ENCODE measurements around the gene KRTAP10-5.
"Not testable (repeated sequence)": the region's sequence is repeated elsewhere in the genome, so short reads cannot be mapped to it uniquely, and the experiment has no call there.

Gene KRTAP10-5

DNA sequence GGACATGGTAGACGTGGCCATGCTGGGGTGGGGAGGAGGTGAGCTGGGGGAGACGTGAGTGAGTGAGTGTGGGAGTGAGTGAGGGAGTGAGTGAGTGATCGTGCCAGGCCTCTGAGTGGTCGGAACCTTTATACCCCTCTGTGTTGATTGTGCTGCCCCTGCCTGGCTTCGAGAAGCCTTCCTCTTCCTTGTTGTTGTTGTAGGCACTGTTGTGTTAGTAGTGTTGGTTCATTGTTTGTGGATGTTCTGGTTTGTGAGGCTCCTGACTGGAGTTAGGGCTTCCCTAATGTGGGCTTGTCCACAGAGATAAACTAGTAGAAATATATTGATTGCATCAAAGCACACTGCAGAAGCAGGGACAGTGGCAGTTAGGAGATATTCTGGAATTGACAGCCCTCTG lies 21.7 kb downstream of the KRTAP10-5 start, which contains the start of gene KRTAP10-3:
KRTAP10-3 (minus strand) TSS at position 101 of the 400 bp plus-strand sequence; CDS start at position 21, 80 bp downstream.
- H3K27me3 ChIP-seq: peaks cover 40% of the 10 kb centered on the region
- no peaks in the 10 kb centered on the region for H3K4me1 ChIP-seq (ENCODE audit: control insufficient read depth in 1 of 2, insufficient read depth in 1 of 2, low read depth in 1 of 2, low read length in 1 of 2)
- TF ChIP-seq, protein P1, sequence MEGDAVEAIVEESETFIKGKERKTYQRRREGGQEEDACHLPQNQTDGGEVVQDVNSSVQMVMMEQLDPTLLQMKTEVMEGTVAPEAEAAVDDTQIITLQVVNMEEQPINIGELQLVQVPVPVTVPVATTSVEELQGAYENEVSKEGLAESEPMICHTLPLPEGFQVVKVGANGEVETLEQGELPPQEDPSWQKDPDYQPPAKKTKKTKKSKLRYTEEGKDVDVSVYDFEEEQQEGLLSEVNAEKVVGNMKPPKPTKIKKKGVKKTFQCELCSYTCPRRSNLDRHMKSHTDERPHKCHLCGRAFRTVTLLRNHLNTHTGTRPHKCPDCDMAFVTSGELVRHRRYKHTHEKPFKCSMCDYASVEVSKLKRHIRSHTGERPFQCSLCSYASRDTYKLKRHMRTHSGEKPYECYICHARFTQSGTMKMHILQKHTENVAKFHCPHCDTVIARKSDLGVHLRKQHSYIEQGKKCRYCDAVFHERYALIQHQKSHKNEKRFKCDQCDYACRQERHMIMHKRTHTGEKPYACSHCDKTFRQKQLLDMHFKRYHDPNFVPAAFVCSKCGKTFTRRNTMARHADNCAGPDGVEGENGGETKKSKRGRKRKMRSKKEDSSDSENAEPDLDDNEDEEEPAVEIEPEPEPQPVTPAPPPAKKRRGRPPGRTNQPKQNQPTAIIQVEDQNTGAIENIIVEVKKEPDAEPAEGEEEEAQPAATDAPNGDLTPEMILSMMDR (IDR thresholded peaks at IDR 0.05): no peak
- H3K4me3 ChIP-seq (ENCODE audit: low read depth in 1 of 2, low read length in 1 of 2): no peak within 1 kb of the TSS
- no peak within 1 kb of the TSS for H3K27ac ChIP-seq
- H3K36me3 ChIP-seq: no peaks in the 10 kb centered on the region
- H3K9me3 ChIP-seq: no peaks in the 10 kb centered on the region

DNA sequence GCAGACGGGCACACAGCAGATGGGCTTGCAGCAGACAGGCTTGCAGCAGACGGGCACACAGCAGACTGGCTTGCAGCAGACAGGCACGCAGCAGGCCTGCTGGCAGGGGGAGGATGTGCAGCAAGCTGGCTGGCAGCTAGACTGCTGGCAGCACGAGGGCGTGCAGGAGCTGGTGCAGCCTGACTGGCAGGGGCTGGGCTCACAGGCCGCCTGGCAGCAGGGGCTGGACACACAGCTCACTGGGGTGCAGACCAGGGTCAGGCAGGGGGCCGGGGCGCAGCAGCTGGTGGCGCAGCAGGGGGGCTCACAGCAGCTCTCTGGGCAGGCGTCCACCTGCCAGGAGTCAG lies 22.1 kb downstream of the KRTAP10-5 start:
- H3K27me3 ChIP-seq: peaks cover 41% of the 10 kb centered on the region
- not testable (repeated sequence) for H3K9me3 ChIP-seq; H3K4me3 ChIP-seq (ENCODE audit: low read depth in 1 of 2, low read length in 1 of 2); H3K27ac ChIP-seq; H3K36me3 ChIP-seq; H3K4me1 ChIP-seq (ENCODE audit: control insufficient read depth in 1 of 2, insufficient read depth in 1 of 2, low read depth in 1 of 2, low read length in 1 of 2)

DNA sequence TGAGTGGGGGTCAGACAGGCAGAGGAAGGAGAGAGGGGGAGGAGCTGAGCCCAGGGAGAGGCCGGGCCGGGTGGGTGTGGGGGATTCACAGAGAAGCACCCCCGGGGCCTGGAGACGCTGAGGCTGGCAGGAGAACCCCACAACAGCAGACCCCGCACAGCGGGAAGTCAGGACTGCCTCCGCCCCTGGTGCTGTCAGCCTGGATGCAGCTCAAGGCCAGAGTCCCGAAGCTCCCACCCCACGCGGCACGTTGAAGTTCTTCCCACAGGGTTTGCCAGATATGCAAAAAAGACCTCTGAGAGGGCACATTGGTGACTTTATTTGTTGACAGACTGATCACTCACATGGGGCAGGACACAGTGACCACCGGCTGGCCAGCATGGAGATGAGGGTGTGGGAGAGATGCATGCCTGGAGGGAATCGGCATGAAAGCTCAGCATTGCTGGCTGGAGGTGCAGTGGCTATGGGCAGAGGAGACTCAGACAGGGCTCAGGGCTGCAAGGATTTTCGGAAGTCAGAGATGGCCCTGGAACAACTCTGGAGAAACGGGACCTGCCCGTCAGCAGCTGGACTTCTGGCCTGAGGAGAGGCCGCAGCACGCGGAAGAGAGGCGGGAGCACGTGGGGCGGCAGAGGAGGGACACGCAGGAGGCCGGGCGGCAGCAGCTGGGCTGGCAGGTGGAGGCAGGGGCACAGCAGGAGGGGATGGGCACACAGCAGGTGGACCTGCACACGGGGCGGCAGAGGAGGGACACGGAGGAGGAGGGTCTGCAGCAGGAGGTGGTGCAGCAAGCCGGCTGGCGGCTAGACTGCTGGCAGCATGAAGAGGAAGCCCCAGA lies 22.7 kb downstream of the KRTAP10-5 start:
- H3K36me3 ChIP-seq: no peaks in the 10 kb centered on the region
- TF ChIP-seq, protein P1 (IDR thresholded peaks at IDR 0.05): no peak
- H3K4me3 ChIP-seq (ENCODE audit: low read depth in 1 of 2, low read length in 1 of 2): no peak overlapping the region
- H3K9me3 ChIP-seq: no peaks in the 10 kb centered on the region
- H3K27me3 ChIP-seq: peaks cover 41% of the 10 kb centered on the region
- H3K4me1 ChIP-seq (ENCODE audit: control insufficient read depth in 1 of 2, insufficient read depth in 1 of 2, low read depth in 1 of 2, low read length in 1 of 2): no peaks in the 10 kb centered on the region
- H3K27ac ChIP-seq: no peak overlapping the region

DNA sequence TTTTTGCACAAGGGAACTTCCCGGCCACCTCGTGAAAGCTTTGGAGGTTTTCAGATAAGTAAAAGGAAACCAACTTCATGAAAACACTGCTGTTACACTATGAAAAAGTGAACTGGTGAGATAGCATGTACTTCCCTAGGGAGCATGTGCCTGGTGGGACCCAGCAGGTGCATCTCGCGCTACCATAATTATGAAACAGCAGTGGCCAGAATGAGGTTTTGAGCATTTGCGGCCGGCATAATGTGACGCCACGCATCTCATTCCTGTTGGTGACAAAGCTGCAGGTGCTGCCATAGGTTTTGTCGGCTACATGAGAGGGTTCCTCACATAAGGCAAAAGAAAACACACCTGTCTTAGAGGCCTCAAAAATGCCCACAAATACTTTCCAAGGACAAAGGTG lies 23.5 kb downstream of the KRTAP10-5 start:
- Histone ChIP-seq H3K9me3 (no peaks in the 10 kb centered on the region), H3K4me3 (ENCODE audit: low read depth in 1 of 2, low read length in 1 of 2) (no peak overlapping the region), H3K27ac (no peak overlapping the region), H3K27me3 (peaks cover 41% of the 10 kb centered on the region), H3K4me1 (ENCODE audit: control insufficient read depth in 1 of 2, insufficient read depth in 1 of 2, low read depth in 1 of 2, low read length in 1 of 2) (no peaks in the 10 kb centered on the region), H3K36me3 (no peaks in the 10 kb centered on the region)
- TF ChIP-seq, protein P1 (IDR thresholded peaks at IDR 0.05): no peak

DNA sequence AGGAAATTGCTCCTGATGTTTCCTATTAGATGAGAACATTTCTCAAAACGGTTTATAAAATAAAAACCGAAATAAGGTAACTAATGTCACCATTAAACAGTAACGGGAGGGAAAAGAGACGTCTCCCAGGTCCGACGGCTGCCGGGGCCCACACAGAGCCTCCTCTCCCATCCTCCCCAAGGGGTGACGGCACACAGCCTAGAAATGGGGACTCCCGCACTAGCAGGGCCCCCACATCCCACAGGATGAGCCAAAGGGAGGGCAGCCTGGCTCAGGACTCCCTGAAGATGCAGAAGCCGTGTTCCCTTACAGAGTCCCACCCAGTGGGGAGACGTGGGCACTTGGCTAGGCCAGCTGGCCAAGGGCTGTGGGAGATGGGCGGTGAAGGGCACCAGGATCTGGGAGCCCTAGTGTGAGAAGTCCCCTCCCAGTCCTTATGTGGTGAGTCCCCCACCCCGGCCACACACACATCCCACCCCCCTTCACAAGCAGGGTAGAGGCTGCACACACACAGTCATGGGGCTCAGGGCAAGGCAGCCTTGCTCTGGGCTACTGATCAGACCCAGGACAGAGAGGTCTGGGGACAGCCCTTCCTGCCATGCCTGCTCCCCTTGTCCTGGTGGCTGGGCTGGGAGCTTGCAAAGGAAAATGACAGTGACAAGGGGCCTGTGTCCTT lies 25.1 kb downstream of the KRTAP10-5 start:
- Histone ChIP-seq H3K4me1 (ENCODE audit: control insufficient read depth in 1 of 2, insufficient read depth in 1 of 2, low read depth in 1 of 2, low read length in 1 of 2) (peaks cover 0 to 4% of the 10 kb centered on the region in 2 experiments), H3K27me3 (peaks cover 41% of the 10 kb centered on the region), H3K36me3 (no peaks in the 10 kb centered on the region), H3K27ac (no peak overlapping the region), H3K4me3 (ENCODE audit: low read depth in 1 of 2, low read length in 1 of 2) (no peak overlapping the region), H3K9me3 (no peaks in the 10 kb centered on the region)
- TF ChIP-seq, protein P1 (IDR thresholded peaks at IDR 0.05): no peak

DNA sequence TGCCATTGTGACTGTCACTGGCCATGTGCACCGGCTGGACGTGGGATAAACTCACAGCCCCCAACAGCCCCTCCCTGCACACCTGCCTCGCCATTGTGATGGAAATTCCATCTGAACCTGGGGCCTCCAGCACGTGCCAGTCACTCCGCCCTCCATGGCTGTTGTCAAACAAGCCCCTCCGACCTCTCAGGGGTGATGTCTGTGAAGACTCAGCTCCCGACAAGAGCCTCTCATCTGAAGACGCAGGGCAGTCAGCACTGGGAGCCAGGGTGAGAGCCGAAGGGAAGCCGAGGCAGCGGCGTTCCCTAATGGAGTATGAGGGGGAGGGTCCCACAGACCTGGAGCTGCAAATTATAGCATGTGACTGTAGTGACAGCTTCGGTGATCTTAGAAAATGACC lies 27.7 kb downstream of the KRTAP10-5 start:
- Histone ChIP-seq H3K27ac (no peak overlapping the region), H3K4me3 (ENCODE audit: low read depth in 1 of 2, low read length in 1 of 2) (no peak overlapping the region), H3K9me3 (no peaks in the 10 kb centered on the region), H3K4me1 (ENCODE audit: control insufficient read depth in 1 of 2, insufficient read depth in 1 of 2, low read depth in 1 of 2, low read length in 1 of 2) (peaks cover 21 to 27% of the 10 kb centered on the region in 2 experiments), H3K36me3 (no peaks in the 10 kb centered on the region), H3K27me3 (peaks cover 28% of the 10 kb centered on the region)
- TF ChIP-seq, protein P1 (IDR thresholded peaks at IDR 0.05): no peak

Measured in neutrophil (primary cell).